HS-5 (cell line): ENCODE measurements around the gene OR2T34.
"Not testable (repeated sequence)": the region's sequence is repeated elsewhere in the genome, so short reads cannot be mapped to it uniquely, and the experiment has no call there.

Experiments used
- DNase-seq: peaks from one replicate; pipeline ENCODE4 v3.0.0-alpha.2; 2012; ENCODE audit warnings: low read depth

Gene OR2T34

GRCh38 chr1:248551027-248551426, 23.5 kb downstream of the OR2T34 start:
- DNase-seq: not testable (repeated sequence)

GRCh38 chr1:248547383-248547782, 27.2 kb downstream of the OR2T34 start:
- not testable (repeated sequence) for DNase-seq

- not testable (repeated sequence) for DNase-seq
Observed at GRCh38 chr1:248537449-248537848, 37.1 kb downstream of the OR2T34 start.
